Kidney epithelial cell (primary cell): ENCODE data around the gene ENPP6. TPM values are rescaled to one million over a fixed set of nuclear protein-coding genes. Genes with fewer than 3 reads are reported as not detected.

Source experiments
- DNase-seq: peaks from one replicate; pipeline ENCODE4 v3.0.0-alpha.2; 2010; ENCODE audit warnings: low read depth
- H3K27me3 ChIP-seq: 2 replicates; pipeline ENCODE4 v1.6.0; 2011; ENCODE audit warnings: low read length; ENCODE audit not compliant: control insufficient read depth, insufficient read depth
- H3K36me3 ChIP-seq: 2 replicates; pipeline ENCODE4 v1.5.1; 2011; ENCODE audit warnings: low read length; ENCODE audit not compliant: control insufficient read depth, insufficient read depth
- H3K4me3 ChIP-seq: 2 replicates; pipeline ENCODE4 v1.5.1; 2011; ENCODE audit warnings: low read depth, mild to moderate bottlenecking, control low read depth, low read length
- total RNA-seq: library from RNA; depleted of rRNA; stranded (reverse); fragments of >200 nt; gene quantifications from 2 replicates; pipeline ENCODE4 v1.2.3, GENCODE V29; 2015
- TF ChIP-seq, protein P1 (sequence below): IDR thresholded peaks from 2 replicates; pipeline ENCODE4 v1.5.1; 2011; ENCODE audit warnings: mild to moderate bottlenecking, moderate library complexity, low read length, control low read depth, inconsistent platforms; ENCODE audit not compliant: insufficient read depth, poor library complexity, severe bottlenecking

ENPP6 gene
- total RNA-seq, 1 donor from 2014 or later: 0.04 TPM

- no peak for DNase-seq
- TF ChIP-seq, protein P1, sequence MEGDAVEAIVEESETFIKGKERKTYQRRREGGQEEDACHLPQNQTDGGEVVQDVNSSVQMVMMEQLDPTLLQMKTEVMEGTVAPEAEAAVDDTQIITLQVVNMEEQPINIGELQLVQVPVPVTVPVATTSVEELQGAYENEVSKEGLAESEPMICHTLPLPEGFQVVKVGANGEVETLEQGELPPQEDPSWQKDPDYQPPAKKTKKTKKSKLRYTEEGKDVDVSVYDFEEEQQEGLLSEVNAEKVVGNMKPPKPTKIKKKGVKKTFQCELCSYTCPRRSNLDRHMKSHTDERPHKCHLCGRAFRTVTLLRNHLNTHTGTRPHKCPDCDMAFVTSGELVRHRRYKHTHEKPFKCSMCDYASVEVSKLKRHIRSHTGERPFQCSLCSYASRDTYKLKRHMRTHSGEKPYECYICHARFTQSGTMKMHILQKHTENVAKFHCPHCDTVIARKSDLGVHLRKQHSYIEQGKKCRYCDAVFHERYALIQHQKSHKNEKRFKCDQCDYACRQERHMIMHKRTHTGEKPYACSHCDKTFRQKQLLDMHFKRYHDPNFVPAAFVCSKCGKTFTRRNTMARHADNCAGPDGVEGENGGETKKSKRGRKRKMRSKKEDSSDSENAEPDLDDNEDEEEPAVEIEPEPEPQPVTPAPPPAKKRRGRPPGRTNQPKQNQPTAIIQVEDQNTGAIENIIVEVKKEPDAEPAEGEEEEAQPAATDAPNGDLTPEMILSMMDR: no peak
- Histone ChIP-seq H3K4me3 (no peak overlapping the region), H3K27me3 (no peaks in the 10 kb centered on the region), H3K36me3 (no peaks in the 10 kb centered on the region)
These were observed 65.6 kb downstream of the ENPP6 start for GRCh38 chr4:184151988-184152485.

- no peak for DNase-seq
- H3K4me3 ChIP-seq: no peak overlapping the region
- TF ChIP-seq, protein P1: no peak
- no peaks in the 10 kb centered on the region for H3K27me3 ChIP-seq
- no peaks in the 10 kb centered on the region for H3K36me3 ChIP-seq
These were observed 67.4 kb downstream of the ENPP6 start for GRCh38 chr4:184150102-184150839.

GRCh38 chr4:184148738-184149637 lies 68.7 kb downstream of the ENPP6 start:
- Histone ChIP-seq H3K4me3 (no peak overlapping the region), H3K36me3 (no peaks in the 10 kb centered on the region), H3K27me3 (no peaks in the 10 kb centered on the region)
- DNase-seq: no peak
- TF ChIP-seq, protein P1: no peak

GRCh38 chr4:184147858-184148737 lies 69.6 kb downstream of the ENPP6 start:
- TF ChIP-seq, protein P1: no peak
- no peak for DNase-seq
- Histone ChIP-seq H3K36me3 (no peaks in the 10 kb centered on the region), H3K27me3 (no peaks in the 10 kb centered on the region), H3K4me3 (no peak overlapping the region)

- TF ChIP-seq, protein P1: no peak
- no peaks in the 10 kb centered on the region for H3K27me3 ChIP-seq
- no peak for DNase-seq
These were observed 70.7 kb downstream of the ENPP6 start for GRCh38 chr4:184146951-184147350.

More at GRCh38 chr4:184146951-184147350, 70.7 kb downstream of the ENPP6 start:
- H3K4me3 ChIP-seq: no peak overlapping the region
- no peaks in the 10 kb centered on the region for H3K36me3 ChIP-seq
